Testis (tissue), 3 donors: Measurements from ENCODE around the gene CEACAM7. TPM values are rescaled to one million over a fixed set of nuclear protein-coding genes. Genes with fewer than 3 reads are reported as not detected.

Experiments used
- DNase-seq: peaks from one replicate; pipeline ENCODE4 v3.0.0-alpha.2; 2019
- H3K27ac ChIP-seq, 2 donors: fragments of 200-600 bp; sonication (generic); one replicate each; pipeline ENCODE4 v1.5.1; 2019
- H3K27me3 ChIP-seq: fragments of 200-600 bp; sonication (generic); one replicate; pipeline ENCODE4 v1.5.1; 2019
- H3K36me3 ChIP-seq: fragments of 200-600 bp; sonication (generic); one replicate; pipeline ENCODE4 v1.5.1; 2017; ENCODE audit warnings: low read depth; ENCODE audit errors: missing control alignments
- H3K4me1 ChIP-seq: fragments of 200-600 bp; sonication (generic); one replicate; pipeline ENCODE4 v1.5.1; 2019
- H3K4me3 ChIP-seq, 2 donors: fragments of 200-600 bp; sonication (generic); one replicate each; pipeline ENCODE4 v1.5.1; 2017 to 2019
- H3K9me3 ChIP-seq: fragments of 200-600 bp; sonication (generic); one replicate; pipeline ENCODE4 v1.5.1; 2017
- POLR2A ChIP-seq: fragments of 450-650 bp; IDR thresholded peaks from one replicate; pipeline ENCODE4 v1.6.1; 2017; ENCODE audit warnings: antibody characterized with exemption, mild to moderate bottlenecking, moderate library complexity
- WGBS, 2 donors: methylation state at CpG; one replicate each; pipeline ENCODE4 v1.1.5; 2018; 5-methylcytosine and 5-hydroxymethylcytosine counted together
- intact Hi-C: fragments of 100-400 bp; cut with DNase I; formaldehyde crosslinking; loops from one replicate; pipeline ENCODE4 v1.15.1; 2023; ENCODE audit warnings: low total_unique reads
- polyA plus RNA-seq: library from polyadenylated mRNA; stranded (reverse); fragments of 350-450 nt; fragmentation: Illumina TruSeq; extraction: RNeasy Lipid Tissue Mini Kit (QIAGEN cat#74804); gene quantifications from one replicate; pipeline ENCODE4 v1.2.3, GENCODE V29; 2014; ENCODE audit warnings: low read depth, low replicate concordance; ENCODE audit not compliant: insufficient read depth
- total RNA-seq, 2 donors: library from RNA; depleted of rRNA; stranded (reverse); fragments of >200 nt; gene quantifications; one replicate each; pipeline ENCODE4 v1.2.3, GENCODE V29; 2016
- TF ChIP-seq, protein P1 (sequence below), 3 experiments: fragments of 450-650 bp in 2 of 3; fragments of 200-600 bp in 1 of 3; sonication (generic) in 1 of 3; IDR thresholded peaks; one replicate each; pipeline ENCODE4 v1.5.1; 2016 to 2019; ENCODE audit warnings: antibody characterized with exemption in 3 of 3, mild to moderate bottlenecking in 2 of 3, moderate library complexity in 1 of 3

Gene CEACAM7
- total and polyA plus RNA-seq, 3 donors from 2014 or later = 0.19 to 0.39 TPM; not detected in 1

DNA sequence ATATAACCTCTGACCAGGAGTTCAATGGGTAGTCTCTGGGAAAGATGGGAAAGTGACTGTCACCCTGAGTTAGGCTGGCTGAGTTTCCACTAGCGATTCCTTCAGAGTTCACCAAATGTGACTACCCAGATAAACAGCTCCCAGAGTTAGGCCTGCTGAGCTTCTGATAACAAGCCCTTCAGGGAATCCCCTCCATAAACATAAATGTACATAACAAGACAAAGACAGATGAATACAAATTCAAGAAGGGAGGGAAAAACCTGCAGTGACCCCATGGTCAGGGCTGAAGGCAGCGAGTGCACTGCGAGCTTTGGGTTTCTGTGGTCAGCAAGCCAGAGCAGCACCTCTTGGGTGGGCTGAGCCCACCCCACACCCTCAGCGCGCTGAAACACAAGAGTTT lies 35.8 kb downstream of the CEACAM7 start:
- Histone ChIP-seq H3K9me3 (no peaks in the 10 kb centered on the region), H3K4me1 (no peaks in the 10 kb centered on the region), H3K27me3 (no peaks in the 10 kb centered on the region), H3K36me3 (no peaks in the 10 kb centered on the region), H3K27ac (no peak overlapping the region), H3K4me3 (no peak overlapping the region)
- WGBS, 2 donors = 69 to 83% methylated on average over 5 of the region's 5 CpGs
- TF ChIP-seq, protein P1, sequence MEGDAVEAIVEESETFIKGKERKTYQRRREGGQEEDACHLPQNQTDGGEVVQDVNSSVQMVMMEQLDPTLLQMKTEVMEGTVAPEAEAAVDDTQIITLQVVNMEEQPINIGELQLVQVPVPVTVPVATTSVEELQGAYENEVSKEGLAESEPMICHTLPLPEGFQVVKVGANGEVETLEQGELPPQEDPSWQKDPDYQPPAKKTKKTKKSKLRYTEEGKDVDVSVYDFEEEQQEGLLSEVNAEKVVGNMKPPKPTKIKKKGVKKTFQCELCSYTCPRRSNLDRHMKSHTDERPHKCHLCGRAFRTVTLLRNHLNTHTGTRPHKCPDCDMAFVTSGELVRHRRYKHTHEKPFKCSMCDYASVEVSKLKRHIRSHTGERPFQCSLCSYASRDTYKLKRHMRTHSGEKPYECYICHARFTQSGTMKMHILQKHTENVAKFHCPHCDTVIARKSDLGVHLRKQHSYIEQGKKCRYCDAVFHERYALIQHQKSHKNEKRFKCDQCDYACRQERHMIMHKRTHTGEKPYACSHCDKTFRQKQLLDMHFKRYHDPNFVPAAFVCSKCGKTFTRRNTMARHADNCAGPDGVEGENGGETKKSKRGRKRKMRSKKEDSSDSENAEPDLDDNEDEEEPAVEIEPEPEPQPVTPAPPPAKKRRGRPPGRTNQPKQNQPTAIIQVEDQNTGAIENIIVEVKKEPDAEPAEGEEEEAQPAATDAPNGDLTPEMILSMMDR (IDR thresholded peaks at IDR 0.05) = no peak
- TF ChIP-seq POLR2A = no peak
- DNase-seq = no peak
- intact Hi-C loops = no loop called here

DNA sequence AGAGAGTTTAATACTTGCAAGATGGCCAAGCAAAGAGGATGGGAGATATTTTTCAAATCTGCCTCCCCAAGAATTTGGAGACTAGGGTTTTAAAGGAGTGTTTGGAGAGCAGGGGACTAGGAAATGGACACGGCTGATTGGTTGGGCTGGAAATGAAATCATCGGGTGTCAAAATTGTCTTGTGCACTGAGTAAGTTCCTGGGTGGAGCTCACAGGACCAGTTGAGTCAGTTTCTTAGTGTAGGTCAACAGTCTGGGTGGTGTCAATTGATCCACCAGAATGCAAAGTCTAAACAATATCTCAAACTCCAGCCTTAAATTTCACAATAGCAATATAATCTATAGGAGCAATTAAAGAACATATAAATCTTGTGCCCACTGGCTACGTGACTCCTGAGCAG lies 38.2 kb downstream of the CEACAM7 start:
- TF ChIP-seq, protein P1 (IDR thresholded peaks at IDR 0.05) = no peak
- no peak for TF ChIP-seq POLR2A
- H3K36me3 ChIP-seq = no peaks in the 10 kb centered on the region
- no peak overlapping the region for H3K27ac ChIP-seq
- H3K27me3 ChIP-seq = no peaks in the 10 kb centered on the region
- no peak for DNase-seq
- H3K4me3 ChIP-seq = no peak overlapping the region
- H3K9me3 ChIP-seq = no peaks in the 10 kb centered on the region
- intact Hi-C loops = no loop called here
- 66 to 75% methylated on average over 3 of the region's 3 CpGs for WGBS, 2 donors
- no peaks in the 10 kb centered on the region for H3K4me1 ChIP-seq

DNA sequence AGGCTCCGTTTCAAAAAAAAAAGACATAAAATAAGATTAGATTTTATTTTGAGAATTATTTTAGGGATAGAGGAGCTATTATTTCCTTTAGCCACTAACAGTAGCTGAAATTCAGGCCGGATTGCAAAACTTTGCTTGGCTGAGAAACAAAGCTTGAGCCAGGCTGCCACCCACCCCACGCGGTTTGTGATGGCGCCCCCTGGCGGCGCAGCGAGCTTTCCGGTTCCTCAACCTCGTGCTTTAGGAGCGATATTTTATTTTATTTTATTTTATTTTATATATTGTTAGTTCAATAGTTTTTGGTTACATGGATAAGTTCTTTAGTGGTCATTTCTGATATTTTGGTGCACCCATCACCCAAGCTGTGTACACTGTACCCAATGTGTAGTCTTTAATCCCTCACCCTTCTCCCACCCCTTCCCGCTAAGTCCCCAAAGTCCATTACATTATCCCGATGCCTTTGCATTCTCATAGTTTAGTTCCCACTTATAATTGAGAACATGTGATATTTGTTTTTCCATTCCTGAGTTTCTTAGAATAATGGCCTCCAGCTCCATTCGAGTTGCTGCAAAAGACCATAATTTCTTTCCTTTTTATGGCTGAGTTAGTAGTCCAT lies 41.4 kb downstream of the CEACAM7 start:
- TF ChIP-seq, protein P1 (IDR thresholded peaks at IDR 0.05) = peak in 1 of 3 experiments; percentile 54
- no peak for TF ChIP-seq POLR2A
- no peaks in the 10 kb centered on the region for H3K4me1 ChIP-seq
- H3K4me3 ChIP-seq = no peak overlapping the region
- H3K27ac ChIP-seq = no peak overlapping the region
- WGBS, 2 donors = 29 to 46% methylated on average over 14 of the region's 14 CpGs
- no peaks in the 10 kb centered on the region for H3K36me3 ChIP-seq
- peak; percentile 28 for DNase-seq
- intact Hi-C loops = no loop called here
- no peaks in the 10 kb centered on the region for H3K9me3 ChIP-seq
- H3K27me3 ChIP-seq = no peaks in the 10 kb centered on the region

DNA sequence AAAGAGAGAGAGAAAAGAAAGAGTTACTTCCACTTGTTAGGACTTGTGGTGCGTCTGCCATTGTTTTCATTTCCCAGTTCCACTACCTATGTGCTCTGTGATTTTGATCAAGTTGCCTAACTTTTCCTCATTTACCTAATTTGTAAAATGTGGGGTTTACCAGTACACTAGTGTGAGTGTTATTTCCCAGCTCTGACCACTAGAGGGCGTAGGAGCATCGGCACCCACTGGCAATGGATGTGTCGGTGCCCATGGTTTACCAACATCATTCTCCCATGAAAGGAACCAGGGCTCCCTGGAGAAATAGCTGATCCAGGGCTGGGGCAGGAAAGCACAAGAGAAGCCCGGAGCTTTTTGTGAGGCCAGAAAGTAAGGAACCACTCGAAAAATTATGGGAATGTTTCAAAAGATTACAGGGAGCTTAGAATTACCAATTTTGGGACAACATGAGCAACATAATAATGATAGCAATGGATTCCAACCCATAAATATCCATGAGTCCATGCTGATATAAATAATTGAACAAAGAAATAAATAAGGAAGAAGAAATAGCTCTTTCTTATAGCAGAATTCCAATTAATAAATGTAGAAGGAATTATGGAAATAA lies 46.1 kb downstream of the CEACAM7 start:
- WGBS, 2 donors = 11 to 12% methylated on average over 6 of the region's 6 CpGs
- Histone ChIP-seq H3K4me1 (no peaks in the 10 kb centered on the region), H3K27me3 (no peaks in the 10 kb centered on the region), H3K9me3 (no peaks in the 10 kb centered on the region), H3K4me3 (no peak overlapping the region), H3K27ac (no peak overlapping the region), H3K36me3 (no peaks in the 10 kb centered on the region)
- TF ChIP-seq, protein P1 (IDR thresholded peaks at IDR 0.05) = peak; percentile 40 to 81 (median 65)
- TF ChIP-seq POLR2A = no peak
- DNase-seq = peak; percentile 86
- intact Hi-C loops = no loop called here

DNA sequence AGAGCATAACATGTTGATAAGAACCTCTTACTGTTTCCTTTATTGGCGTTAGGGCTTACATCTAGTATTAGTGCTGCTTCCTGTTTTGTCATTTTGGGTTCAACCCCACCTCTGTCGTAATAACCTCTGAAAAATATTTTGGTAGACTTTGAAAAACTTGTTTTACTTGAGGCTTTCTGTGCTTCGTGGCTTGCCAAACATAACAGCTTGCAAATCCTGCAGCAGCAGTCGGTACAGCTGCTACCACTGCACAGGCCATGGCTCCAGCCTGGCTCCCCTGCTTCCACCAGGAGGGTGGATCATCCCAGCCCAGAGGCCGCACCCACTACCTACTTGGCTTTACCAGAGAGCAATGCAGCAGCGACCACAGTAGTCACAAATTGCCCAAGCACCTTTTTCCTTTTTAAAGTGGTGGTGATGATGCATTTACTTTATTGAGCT lies 49.4 kb downstream of the CEACAM7 start:
- no peak for DNase-seq
- WGBS, 2 donors = 61 to 63% methylated on average over 6 of the region's 6 CpGs
- intact Hi-C loops = no loop called here
- Histone ChIP-seq H3K4me3 (no peak overlapping the region), H3K27ac (no peak overlapping the region), H3K4me1 (no peaks in the 10 kb centered on the region), H3K27me3 (no peaks in the 10 kb centered on the region), H3K36me3 (no peaks in the 10 kb centered on the region), H3K9me3 (no peaks in the 10 kb centered on the region)
- TF ChIP-seq, protein P1 (IDR thresholded peaks at IDR 0.05) = no peak
- no peak for TF ChIP-seq POLR2A
